Measurements from ENCODE around the gene ARMH1.

DNA sequence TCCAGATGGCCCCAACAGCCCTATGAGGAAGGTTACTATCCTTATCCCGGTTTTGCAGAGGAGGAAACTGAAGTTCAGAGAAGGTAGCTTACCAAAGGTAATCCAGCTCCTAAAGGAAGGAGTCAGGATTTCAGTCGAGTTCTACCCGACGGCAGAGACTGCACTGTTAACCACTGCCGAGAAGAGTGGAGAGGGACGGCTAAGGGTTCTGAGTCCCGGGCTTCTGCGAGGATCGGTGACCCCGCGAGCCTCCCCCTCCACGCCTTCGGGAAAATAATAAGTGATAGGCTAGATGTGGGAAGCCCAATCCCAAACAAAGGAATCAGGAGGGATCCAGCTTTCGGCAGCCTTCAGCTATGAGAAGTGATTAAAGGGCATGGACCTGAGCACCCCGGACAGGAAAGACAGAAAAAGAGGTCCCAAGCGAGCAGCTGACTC lies 820 bp upstream of the ARMH1 start:
- TF ChIP-seq, protein P1, sequence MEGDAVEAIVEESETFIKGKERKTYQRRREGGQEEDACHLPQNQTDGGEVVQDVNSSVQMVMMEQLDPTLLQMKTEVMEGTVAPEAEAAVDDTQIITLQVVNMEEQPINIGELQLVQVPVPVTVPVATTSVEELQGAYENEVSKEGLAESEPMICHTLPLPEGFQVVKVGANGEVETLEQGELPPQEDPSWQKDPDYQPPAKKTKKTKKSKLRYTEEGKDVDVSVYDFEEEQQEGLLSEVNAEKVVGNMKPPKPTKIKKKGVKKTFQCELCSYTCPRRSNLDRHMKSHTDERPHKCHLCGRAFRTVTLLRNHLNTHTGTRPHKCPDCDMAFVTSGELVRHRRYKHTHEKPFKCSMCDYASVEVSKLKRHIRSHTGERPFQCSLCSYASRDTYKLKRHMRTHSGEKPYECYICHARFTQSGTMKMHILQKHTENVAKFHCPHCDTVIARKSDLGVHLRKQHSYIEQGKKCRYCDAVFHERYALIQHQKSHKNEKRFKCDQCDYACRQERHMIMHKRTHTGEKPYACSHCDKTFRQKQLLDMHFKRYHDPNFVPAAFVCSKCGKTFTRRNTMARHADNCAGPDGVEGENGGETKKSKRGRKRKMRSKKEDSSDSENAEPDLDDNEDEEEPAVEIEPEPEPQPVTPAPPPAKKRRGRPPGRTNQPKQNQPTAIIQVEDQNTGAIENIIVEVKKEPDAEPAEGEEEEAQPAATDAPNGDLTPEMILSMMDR (IDR thresholded peaks at IDR 0.05; ENCODE audit: low read depth, low read length, poor library complexity, severe bottlenecking), result no peak
- TF ChIP-seq EZH2phosphoT487 (IDR thresholded peaks at IDR 0.05; ENCODE audit: borderline replicate concordance, low read length), result no peak

Data from DOHH2 (cell line).